ENCODE data around the gene ARPC5.
"Not testable (repeated sequence)": the region's sequence is repeated elsewhere in the genome, so short reads cannot be mapped to it uniquely, and the experiment has no call there.

Gene ARPC5

DNA sequence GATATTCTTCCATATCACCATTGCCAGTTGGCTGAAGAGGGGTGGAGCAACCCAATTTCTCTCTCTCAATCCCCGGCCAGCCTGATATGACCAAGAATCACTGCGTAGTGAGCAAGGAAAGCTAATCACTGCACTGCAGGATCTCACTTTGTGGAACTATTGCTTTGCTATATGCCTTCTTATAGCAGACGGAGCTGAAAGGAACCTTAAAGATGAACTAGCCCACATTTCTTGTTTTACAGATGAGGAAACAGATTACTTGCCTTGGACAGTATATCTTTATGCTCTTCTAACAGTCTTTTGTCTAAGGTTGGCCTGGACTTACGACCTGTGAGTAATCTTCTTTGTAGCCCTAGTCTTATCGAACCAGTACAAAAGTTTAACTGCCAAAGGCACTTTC is 9.9 kb upstream of the ARPC5 start:
- no peak for DNase-seq

DNA sequence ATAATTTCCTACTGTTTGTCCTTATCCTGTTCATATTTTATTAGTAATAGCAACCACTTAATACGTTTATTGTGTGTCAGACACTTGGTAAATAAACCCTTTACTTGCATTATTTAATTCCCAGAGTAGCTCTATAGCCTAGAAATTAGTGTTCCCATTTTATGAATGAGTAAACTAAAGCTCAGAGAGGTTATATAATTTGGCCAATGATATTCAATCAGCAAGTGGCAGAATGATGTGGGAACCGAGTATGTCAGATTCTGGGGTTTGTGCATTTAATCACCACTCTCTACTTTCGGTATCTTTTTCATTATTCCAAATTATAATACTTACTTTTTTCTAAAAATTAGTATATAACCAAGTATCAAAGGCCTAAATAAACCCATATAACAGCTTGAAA is 6.6 kb upstream of the ARPC5 start:
- peak; percentile 30 for DNase-seq

DNA sequence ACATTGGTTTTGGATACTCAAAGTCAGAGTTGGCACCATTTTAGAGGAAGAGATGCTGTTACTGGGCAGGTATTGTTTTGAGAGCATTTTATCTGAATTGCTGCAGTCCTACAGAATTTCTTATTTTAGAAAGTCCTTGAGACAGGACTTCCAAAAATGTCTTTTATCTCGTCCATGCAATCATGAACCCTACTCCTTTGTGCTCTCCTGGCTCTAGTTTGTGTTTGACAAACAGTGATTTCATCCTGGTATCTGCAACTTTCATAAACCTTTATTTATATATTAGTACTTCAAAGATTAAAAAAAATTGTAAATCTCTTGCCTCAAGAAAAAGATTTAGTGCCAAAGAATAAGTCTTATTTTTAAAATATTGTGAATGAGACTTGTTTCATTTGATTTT is 4.6 kb upstream of the ARPC5 start:
- no peak for DNase-seq

DNA sequence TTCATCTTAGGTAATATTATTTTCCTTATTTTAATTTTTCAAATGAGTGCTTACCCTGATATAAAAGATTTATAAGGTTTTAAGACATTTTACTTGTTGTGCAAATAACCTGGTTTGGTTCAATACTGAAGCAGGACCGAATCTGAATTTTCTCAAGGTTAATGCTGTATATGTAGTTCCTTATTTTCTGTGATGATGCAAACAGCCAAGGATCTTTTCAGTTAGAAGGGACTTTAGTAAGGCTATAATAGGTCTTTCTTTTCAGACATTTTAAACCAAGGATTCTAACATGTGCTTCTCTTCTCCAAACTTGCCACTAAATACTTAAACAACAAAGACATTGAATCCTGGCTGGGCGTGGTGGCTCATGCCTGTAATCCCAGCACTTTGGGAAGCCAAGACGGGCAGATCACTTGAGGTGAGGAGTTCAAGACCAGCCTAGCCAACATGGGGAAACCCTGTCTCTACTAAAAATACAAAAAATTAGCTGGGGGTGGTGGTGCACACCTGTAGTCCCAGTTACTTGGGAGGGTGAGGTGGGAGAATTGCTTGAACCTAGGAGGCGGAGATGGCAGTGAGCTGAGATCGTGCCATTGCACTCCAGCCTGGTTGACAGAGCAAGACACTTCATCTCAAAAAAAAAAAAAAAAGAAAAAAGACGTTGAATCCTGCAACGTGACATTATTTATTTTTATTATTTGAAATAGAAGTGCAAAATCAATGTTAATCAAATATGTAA is 3.2 kb upstream of the ARPC5 start:
- DNase-seq: no peak

DNA sequence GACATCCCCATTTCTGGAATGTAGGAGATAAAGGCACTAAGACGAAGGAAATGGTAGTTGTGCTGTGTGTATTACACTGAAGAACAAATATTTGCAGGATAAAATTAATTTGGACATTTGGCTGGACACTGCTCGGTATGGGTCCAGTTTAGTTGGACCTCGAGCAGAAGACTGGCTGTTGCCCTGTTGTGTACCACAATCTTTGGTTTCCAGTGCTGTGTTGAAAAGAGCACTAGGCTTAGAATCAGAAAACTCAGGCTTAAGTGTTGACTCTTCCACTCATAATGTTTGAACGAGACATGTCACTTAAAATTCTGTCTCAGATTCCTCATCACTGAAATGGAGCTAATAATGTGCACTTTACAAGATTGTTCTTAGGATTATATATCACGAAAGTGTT is 1.2 kb upstream of the ARPC5 start:
- DNase-seq: no peak

DNA sequence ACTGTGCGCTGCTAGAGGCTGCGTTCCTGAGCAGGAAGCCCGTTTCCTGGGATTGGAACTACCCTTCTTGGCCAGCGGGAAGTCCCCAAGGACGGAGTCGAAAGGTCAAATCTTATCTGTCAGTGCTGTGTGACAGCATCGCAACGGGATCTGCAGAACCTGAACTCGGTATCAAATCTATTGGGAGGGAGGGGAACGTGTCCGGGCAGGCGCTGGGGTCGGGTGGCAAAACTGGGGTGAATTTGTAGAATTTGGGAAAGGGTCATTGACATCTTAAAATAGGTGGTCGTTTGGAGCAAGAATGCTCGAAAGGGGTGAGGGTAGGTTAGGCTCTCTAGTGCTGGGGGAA is 725 bp upstream of the ARPC5 start:
- DNase-seq: no peak

DNA sequence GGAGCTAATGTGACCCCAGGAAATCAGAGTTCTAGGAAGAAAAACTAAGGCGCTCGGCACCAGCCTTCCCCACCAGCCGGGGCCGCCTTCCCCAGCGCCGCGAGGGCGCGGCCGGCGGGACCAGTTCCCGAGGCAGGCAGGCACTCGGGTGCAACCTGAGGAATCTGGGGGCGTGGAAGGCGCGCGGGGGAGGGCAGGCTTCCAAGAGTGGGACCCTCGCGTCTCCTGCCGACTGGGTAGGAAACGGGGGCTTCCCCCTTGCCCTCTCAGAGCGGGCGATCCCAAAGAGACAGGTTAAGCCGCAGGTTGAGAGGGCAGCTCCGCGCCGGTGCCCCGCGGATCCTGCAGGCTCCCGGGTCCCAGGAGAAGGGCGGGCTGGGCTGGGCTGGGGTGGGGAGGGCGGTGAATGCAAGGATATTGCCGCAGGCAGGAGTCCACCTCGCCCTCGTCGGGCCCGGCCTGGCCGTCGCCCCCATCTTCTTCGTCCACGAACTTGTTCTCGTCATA is 431 bp downstream of the ARPC5 start:
- DNase-seq: no peak

DNA sequence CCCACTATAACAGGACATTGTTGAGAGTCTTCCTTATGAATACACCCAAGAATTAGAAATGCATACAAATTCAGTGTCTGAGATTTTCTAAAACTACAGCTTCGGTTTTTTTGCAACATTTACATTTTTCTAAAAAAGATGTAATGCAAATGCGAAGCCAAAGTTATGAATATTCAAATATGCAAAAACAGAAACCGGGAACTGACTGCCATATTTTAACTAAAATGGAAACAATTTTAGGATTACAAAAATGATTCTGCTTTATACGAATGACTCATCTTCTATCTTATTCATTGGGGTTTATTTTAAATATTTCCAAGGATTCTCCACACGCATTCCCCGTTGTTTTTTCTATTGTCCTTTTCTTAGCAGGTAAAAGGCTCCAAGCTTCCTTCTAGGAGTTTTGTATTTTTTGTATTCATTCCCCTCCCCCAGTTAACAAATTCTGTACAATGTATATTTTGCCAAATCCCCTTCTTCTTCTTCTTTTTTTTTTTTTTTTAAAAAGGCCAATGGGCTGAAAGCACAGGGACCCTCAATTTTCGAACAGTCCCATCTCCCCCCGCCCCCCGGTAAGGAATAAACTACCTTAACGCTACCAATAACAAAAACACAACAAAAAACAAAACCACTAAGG is 1.0 kb downstream of the ARPC5 start:
- DNase-seq: no peak

DNA sequence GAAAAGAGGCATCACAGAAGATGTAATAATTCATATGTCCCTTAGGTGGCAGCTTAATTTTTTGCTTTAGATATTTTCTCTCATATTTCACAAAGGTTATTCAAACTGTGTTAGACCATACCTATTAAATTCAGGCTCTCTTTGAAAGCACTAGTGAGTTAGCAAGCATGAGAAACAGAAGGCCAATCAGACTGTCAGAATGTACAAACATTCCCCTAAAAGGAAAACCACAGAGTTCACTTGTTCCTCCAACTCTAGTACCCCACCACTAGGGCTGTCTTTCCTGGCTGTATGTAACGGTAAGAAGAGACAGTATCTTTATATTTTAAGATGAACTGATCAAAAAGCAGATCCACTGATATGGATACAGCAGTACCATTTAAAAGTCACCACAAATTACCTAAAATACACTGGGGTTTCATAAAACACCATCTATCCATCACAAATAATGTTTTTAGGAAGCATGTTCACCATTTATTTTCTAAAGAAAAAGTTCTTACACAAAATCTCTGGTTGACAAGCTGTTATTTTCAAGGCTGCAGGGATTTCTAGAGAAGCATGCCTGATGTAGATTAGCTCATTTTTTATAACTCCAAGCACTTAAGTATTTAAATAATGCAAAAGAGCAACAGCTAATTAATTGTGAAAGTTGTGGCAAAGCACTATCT is 1.8 kb downstream of the ARPC5 start:
- peak; percentile 84 for DNase-seq

DNA sequence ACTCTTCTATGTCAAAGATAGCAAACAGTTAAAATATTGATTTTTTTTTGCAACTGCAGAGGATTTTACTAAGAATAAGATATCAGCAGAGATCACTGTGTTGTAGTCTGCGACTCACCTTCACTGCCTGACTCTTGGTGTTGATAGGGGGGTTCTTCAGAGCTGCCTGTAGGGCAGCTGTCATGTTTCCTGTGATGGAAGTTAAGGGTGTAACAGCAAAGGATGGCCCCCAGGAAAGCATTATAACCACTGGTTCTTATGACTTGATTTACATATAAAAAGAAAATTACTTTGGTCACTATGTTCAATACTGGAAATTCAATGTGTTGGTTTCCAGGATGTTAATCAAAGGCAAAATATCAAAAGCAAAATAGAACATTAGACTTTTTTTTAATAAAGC is 2.6 kb downstream of the ARPC5 start:
- peak; percentile 53 for DNase-seq

DNA sequence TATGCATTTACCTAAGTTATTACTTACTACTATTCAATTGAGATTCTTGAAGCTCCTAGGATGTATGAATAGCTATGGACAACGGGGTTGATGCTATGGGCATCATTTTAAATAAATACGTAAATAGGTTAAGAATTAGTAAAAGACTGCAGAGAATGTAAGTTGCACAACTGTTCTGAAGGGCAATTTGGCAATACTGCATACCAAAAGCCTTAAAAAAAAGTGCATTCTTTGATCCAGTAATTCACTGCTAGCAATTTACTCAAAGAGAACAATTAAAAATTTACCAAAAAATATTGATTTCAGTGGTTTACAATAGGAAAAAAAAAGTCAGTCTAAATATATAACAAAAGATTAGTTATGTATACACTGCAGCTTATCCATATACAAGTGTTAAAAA is 3.5 kb downstream of the ARPC5 start:
- no peak for DNase-seq

DNA sequence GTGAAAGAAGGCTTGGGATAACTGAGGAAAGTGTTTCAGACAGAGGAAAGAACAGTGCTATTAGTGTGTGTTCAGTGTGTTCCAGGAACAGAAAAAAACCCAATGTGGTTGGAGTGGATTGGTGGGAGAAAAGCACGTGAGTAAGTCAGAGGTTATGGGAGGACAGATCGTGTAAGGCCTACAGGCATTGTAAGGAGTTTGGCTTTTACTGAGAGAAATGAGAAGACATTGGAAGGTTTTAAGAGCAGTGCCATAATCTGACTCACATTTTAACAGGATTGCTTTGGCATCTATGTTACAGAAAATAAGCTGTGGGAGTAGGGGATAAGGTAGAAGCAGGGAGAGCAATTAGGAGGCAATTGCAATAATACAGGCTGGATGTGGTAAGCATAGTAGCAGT is 4.8 kb downstream of the ARPC5 start:
- DNase-seq: no peak

DNA sequence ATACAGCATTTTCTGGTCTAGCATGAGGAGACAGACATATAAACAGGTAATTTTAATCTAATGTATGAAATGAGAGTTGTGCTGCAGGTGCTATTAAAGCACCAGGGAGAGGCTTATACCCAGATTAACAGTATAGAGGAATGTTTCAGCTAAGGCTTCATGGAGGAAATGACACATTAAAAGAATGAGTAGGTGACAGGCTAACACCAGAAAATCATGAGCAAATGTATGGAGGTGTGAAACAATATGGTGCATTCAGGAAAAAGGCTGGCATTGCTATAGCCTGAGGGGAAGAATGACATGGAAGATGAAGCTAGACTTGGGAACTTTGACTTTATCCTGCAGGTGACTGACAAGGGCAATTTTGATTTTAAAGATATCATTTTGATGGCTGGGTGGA is 7.0 kb downstream of the ARPC5 start:
- DNase-seq: peak; percentile 44

DNA sequence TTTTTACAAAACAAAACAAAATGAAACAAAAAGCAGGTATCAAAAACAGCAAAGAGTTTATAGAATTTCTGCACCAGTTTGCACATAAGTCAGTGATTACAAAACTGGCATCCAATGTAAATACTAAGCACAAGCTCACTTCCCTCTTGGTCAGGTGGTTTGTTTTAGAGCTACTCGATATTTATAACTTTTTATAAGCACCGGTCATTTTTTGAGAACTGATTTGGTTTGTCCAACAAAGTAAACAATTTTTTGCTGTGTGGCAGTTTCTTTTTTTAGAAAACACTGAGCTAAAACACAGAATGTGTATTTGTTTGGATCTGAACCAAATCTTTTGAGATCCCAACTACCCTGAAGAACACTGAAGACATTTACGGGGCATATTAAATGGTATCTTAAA is 9.3 kb downstream of the ARPC5 start:
- not testable (repeated sequence) for DNase-seq

DNA sequence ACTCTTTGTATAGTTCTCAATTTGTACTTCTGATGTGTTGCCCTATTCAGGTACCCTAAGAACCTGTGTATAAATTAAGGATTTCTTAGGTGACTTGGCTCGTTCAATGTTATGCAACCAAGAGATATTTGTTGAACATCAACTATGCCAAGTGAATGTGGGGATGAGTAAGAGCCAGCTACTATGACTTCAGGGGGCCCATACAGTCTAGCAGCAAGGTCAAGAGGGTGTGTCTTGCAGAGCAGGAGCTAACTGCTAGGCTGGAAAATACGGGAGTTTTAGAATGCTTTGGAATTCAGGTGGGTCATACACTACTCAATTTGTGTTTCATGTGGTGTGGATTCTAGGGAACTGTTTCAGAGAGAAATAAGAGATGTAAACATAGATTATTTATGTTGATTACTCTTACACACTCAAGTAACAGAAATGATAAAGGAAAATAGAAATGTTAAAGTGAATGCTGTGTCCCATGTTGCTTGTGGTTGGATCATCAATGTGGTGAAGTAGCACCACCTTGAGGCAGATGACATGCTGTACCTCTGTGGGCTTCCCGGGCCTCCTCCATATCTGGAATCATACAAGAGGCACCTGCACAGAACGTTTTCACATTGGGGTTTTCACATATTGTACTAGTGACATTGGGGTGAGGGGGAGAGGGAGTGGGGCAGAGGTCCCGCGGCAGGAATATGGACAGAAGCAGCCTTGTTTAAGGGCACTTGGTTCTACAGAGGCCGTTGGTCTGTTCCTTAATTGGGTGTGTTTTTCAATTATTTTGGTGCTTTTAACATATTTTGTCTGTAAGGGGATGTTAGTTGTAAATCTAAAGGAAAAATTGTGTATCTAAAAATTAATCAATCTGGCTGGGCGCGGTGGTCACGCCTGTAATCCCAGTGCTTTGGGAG is 12.4 kb downstream of the ARPC5 start:
- peak; percentile 59 for DNase-seq

DNA sequence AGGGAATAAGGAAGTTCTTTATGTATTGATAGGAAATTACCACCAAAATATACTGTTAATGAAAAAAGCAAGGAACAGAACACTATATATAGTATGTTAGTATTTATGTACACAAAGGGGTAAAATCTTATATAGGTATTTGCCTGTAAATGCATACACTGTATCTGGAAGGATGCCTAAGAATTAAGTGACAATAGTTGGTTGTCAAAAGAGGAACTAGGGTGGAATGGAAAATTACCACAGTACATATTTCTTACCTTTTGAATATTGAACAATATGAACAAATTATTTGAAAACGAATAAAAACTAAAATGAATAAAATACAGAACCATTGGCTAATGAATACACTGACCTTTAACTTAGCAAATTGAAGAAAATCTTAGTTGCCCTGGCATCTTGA is 13.6 kb downstream of the ARPC5 start:
- no peak for DNase-seq

DNA sequence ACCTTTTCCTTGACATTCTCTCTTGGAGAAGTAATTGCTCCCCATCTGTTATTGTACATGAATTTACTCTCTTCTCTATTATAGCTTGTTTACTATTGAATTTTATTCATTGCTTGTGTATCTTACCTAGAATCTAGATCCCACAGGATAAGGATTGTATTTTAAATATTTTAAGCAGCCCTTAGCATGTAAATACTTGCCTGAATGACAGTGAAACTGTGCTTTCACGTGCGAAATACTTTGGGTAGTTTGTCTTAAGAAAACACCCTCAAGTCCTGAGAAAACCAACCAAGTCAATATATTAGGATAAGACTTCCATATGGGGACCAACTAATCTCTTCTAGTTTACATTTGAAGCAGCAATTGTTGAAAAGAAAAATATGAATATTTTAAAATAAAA is 15.3 kb downstream of the ARPC5 start:
- no peak for DNase-seq

DNA sequence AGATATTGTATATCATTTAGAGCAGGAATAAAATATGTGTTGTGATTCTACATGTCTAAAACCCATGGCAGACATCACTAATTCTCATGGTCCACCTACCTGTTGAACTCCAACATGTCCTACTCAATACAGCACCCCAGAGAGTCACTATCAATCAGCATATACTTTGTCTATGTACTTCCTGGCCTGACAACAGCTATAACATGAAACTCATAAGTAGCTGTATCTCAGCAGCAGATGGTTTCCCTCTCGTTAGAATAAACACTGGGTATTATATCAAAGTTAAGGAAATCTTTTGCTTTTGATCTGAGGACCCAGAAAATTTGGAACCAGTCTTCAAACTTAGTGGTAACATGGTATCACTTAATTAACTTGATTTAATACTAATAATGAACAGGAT is 15.8 kb downstream of the ARPC5 start:
- no peak for DNase-seq

DNA sequence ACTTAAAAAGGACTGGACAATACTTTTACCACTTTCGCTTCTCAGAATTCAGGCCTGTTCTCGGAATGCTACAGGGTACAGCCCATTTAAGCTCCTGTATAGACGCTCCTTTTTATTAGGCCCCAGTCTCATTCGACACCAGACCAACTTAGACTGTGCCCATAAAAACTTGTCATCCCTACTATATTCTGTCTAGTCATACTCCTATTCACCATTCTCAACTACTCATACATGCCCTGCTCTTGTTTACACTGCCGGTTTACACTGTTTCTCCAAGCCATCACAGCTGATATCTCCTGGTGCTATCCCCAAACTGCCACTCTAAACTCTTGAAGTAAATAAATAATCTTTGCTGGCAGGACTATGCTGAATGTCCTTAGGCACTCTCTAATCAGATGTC is 17.4 kb downstream of the ARPC5 start:
- DNase-seq: not testable (repeated sequence)

DNA sequence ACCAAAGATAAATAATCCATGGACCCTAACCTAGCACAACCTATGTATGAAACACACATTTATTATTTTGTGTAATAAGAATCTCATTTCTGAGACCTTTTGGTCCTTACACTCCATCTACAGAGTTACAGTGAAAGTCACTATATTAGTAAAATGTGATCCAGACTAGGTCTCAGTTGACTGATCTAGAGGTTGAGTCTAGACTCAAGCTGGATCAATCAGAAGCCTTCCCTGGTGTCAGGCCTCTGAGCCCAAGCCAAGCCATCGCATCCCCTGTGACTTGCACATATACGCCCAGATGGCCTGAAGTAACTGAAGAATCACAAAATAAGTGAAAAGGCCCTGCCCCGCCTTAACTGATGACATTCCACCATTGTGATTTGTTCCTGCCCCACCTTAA is 22.6 kb downstream of the ARPC5 start:
- DNase-seq: not testable (repeated sequence)

DNA sequence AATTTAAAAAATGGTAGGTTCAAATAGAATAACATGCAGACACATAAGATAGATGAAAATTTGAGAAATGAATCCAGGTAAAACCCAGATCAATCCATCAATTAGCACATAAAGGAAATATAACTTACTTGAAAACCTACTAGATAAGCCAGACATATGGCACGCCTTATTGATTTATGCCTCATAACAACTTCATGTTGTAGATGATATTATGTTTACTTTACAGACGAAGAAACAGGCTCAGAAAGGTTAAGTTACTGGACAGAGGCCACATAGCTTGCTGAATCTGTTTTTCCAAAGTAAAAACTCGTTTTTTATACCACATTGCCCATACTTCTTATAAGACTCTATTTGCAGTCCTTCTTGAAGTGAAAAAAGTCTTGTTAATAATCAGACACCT is 23.2 kb downstream of the ARPC5 start:
- no peak for DNase-seq

DNA sequence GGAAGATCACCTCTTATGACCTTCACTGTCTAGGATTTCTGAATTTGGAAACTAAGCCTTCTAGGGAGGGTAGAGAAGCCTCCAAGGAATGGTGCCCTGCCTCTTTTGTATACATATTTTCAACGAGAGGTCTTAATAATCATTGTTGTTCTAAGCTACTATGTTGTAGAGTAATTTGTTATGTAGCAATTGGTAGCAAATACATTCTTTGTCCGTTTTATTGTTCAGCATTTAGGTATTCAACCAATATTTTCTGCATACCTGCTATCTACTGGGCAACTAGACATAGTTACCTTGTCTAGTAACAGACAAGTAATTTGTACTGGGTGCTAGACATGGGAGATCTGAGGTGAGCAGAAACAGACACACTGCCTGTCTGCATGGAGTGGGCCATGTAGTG is 24.6 kb downstream of the ARPC5 start:
- DNase-seq: no peak

DNA sequence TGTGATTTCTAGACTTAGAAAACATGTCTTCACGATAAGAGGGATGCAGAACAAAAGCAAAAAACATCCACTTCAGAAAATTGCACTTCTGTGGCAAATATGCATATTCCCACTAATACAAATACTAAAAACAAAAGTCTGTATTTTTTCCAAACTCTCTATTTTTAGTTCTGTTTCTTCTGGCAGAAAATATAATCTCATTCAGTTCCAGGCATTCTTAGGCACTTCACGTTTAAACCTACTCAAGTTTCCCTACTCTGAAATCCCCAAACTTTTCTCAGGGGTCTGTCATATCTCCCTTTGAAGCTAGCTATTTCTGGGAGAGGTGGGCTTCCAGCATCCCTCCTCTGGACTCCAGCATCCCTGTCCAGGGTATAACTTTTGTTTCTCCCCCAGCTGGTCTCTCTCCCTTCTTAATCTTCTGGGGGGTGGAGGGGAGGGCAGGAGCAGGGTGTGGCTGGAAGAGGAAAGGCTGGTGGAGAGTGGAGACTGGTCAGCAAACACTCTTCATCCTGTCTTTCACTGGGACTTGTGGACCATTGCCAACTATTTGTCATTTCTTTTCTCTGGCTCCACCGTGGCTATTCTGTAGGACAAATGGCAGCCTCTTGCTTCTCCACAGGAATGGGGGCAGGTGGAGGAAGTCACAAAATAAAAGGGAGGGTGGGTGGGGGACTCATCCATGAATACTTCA is 25.7 kb downstream of the ARPC5 start:
- no peak for DNase-seq
